ENCODE measurements around the gene PLCB4. TPM values are rescaled to one million over a fixed set of nuclear protein-coding genes. Genes with fewer than 3 reads are reported as not detected.

The PLCB4 gene
- total RNA-seq, 4 donors from 2014 or later: 4.4 to 11.5 (median 8.7) TPM

DNA sequence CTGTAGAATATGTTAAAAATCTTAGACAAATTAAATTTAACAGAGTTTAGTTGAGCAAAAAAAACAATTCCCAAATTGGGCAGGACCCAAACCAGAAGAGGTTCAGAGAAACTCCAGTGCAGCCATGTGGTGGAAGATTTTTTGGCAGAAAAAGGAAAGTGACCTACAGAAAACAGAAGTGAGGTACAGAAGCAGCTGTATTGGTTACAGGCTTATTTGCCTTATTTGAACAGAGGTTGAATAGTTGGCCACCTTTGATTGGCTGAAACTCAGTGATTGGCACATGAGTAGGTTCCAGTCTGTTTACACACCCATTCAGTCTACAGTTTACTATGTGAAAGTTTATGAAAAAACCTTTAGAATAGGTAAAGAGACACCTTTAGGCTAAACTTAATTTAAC, 334.6 kb downstream of the PLCB4 start:
- TF ChIP-seq, protein P1, sequence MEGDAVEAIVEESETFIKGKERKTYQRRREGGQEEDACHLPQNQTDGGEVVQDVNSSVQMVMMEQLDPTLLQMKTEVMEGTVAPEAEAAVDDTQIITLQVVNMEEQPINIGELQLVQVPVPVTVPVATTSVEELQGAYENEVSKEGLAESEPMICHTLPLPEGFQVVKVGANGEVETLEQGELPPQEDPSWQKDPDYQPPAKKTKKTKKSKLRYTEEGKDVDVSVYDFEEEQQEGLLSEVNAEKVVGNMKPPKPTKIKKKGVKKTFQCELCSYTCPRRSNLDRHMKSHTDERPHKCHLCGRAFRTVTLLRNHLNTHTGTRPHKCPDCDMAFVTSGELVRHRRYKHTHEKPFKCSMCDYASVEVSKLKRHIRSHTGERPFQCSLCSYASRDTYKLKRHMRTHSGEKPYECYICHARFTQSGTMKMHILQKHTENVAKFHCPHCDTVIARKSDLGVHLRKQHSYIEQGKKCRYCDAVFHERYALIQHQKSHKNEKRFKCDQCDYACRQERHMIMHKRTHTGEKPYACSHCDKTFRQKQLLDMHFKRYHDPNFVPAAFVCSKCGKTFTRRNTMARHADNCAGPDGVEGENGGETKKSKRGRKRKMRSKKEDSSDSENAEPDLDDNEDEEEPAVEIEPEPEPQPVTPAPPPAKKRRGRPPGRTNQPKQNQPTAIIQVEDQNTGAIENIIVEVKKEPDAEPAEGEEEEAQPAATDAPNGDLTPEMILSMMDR (IDR thresholded peaks at IDR 0.05; ENCODE audit: low read depth): no peak

DNA sequence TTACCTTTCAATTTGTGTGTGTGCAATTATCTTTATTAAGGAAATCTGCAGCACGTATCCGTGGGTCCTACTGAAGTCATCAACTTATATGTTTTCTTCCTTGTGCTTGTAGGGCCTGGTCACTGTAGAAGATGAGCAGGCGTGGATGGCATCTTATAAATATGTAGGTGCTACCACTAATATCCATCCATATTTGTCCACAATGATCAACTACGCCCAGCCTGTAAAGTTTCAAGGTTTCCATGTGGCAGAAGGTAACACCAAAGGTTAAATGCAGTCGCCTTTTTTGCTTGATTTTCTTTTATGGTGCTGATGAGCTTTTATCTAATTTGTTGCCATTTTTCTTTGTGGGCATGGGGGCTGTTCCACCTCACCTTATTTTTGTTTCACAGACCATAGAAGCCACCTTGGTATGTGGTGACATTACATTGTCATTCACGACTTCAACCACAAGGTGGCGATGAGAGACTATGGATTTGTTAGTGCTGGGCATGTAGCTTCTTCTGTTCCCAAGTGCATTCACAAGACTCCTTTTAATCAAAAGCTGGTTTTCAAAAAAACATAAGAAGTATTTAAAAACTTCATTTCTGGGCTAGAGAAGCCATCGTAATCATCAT, 339.0 kb downstream of the PLCB4 start:
- TF ChIP-seq, protein P1 (IDR thresholded peaks at IDR 0.05; ENCODE audit: low read depth): no peak

DNA sequence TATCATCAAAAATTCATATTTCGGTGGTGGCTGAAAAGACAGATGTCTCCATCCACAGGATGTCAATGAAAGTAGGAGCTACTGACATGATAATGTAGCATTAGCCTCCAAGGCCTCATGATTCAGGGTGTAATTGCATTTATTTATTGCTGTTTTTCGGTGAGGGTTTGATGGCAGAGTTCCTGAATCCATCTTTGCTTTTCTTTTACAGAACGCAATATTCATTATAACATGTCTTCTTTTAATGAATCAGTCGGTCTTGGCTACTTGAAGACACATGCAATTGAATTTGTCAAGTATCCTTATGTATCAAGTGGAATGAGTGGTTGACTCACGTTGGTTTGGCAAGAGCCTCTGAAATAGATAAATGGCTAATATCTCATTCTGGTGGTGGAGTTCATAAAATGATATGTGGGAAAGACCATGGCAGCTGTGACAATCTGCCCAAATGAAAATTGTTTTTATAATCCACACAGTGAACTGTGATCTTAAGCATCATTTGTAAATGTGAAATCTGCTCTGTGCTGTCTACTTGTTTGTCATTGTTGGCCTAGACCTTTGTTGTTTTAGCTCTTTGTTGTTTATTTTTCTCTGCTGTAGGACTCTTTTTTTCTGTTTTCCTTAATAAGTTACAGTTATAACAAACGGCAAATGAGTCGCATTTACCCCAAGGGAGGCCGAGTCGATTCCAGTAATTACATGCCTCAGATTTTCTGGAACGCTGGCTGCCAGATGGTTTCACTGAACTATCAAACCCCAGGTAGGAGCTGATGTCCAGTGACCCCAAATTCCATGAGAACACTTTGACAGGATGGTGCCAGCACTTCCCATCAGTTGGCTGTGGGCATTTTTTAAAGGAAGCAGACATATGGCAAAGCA, 339.8 kb downstream of the PLCB4 start:
- TF ChIP-seq, protein P1 (IDR thresholded peaks at IDR 0.05; ENCODE audit: low read depth): no peak

DNA sequence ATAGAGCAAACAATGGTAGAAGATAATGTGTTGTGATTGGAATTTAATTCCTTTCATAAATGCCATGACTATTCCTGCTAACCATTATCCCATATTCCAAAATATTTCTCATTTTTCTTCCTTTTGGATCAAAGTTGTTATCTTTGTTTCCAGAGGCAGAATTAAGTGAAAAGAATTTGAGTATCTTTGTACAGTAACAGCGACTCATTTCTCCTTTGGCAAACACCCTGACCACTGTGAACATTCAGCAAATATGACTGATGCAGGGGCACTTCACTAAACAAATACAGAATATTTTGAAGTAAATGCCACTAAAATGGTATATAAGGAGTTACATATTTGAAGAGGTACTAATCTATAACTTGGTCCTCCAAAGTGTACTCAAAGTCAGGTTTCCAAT, 340.5 kb downstream of the PLCB4 start:
- TF ChIP-seq, protein P1 (IDR thresholded peaks at IDR 0.05; ENCODE audit: low read depth): no peak

DNA sequence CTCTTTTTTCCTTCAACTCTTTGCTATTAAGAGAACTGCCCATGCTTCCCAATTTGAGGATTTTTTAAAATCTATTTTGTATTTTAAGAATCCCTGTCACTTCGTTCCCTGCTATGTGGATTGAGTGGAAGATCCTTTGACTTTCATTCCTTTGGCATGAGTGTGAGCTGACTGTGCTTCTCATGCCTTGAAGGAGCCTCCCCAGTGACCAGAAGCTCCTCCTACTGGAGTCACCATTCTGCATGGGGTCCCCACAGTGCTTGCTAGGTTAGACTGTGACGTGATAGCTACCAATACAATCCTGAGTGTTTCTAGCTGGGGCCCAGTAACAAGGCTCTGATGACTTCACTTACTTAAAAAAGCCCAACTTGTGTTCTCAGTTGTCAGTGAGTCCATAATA, 341.1 kb downstream of the PLCB4 start:
- TF ChIP-seq, protein P1 (IDR thresholded peaks at IDR 0.05; ENCODE audit: low read depth): no peak

DNA sequence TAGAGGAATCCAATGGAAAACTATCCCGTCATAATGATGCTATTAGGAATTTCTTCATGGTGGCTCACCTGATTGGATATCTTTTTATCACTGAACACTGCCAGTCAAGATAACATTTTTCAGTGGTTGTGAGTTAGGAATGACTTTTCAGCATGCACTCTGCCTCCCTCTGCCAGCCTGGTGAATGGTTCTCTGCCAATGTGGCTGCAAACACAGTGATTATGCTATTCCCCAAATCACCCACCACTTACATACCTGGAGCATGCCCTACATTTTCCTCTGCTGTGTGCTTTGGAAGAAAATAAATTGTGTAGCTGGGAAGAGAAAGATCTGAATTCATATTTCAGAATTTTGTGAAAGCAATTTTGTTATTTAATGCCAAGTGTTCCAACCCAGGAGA, 342.9 kb downstream of the PLCB4 start:
- TF ChIP-seq, protein P1 (IDR thresholded peaks at IDR 0.05; ENCODE audit: low read depth): no peak

DNA sequence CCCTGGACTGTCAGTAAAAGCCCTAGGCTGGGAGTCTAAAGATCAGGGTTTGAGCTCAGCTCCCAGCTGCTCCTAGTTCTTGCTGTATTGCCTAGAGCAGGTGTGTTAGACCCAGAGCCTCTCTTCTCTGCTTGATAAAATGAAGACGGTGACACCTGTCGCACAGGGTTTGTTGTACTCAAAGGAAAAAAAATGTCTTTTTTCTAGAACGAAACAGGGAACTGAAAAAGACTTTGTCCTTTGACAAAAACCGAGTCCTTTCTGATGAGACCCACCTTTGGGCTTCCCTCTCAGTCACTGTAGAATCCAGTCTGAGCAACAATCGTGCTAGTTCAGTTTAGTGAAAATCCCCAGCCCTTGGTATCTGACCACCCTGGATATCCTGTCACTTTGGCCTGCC, 343.4 kb downstream of the PLCB4 start:
- TF ChIP-seq, protein P1 (IDR thresholded peaks at IDR 0.05; ENCODE audit: low read depth): no peak
